GM13976 (cell line): ENCODE results near the gene GJA3.

Source experiments
- DNase-seq: peaks from one replicate; pipeline ENCODE4 v3.0.0; 2012; ENCODE audit warnings: low spot score
- CTCF ChIP-seq: IDR thresholded peaks from 2 replicates; pipeline ENCODE4 v1.5.1; 2012; ENCODE audit warnings: borderline replicate concordance, mild to moderate bottlenecking; ENCODE audit not compliant: insufficient read depth; ENCODE audit errors: extremely low read depth, missing control alignments, control extremely low read depth
- in situ Hi-C: fragments of 300-500 bp; cut with MboI; formaldehyde crosslinking; loops from one replicate; pipeline ENCODE4 v1.12.0; 2022; ENCODE audit warnings: low sequenced_read_pairs, mixed read lengths, inconsistent platforms; ENCODE audit not compliant: unreplicated experiment

Gene GJA3

GRCh38 chr13:20168396-20168795 is 7.5 kb upstream of the GJA3 start:
- TF ChIP-seq CTCF, result no peak
- no peak for DNase-seq
- in situ Hi-C loops, result loop anchor here (25.0 kb wide), 2 partner anchors 181 to 431 kb away; no protein-coding TSS in a partner anchor

GRCh38 chr13:20165417-20166257 is 4.8 kb upstream of the GJA3 start:
- in situ Hi-C loops, result loop anchor here (25.0 kb wide), 2 partner anchors 178 to 428 kb away; no protein-coding TSS in a partner anchor
- no peak for TF ChIP-seq CTCF
- no peak for DNase-seq

- in situ Hi-C loops, result loop anchor here (25.0 kb wide), 2 partner anchors 175 to 425 kb away; no protein-coding TSS in a partner anchor
- DNase-seq, result no peak
- no peak for TF ChIP-seq CTCF
Measured at GRCh38 chr13:20161951-20162300, 1.1 kb upstream of the GJA3 start.

GRCh38 chr13:20161275-20161950 is 561 bp upstream of the GJA3 start:
- no peak for TF ChIP-seq CTCF
- in situ Hi-C loops, result loop anchor here (25.0 kb wide), 2 partner anchors 174 to 424 kb away; no protein-coding TSS in a partner anchor
- peak; percentile 63 for DNase-seq

GRCh38 chr13:20159646-20160305 is 1.1 kb downstream of the GJA3 start:
- in situ Hi-C loops, result loop anchor here (25.0 kb wide), 2 partner anchors 172 to 422 kb away; no protein-coding TSS in a partner anchor
- no peak for DNase-seq
- no peak for TF ChIP-seq CTCF

- TF ChIP-seq CTCF, result no peak
- no peak for DNase-seq
- in situ Hi-C loops, result loop anchor here (25.0 kb wide), 2 partner anchors 170 to 420 kb away; no protein-coding TSS in a partner anchor
Measured at GRCh38 chr13:20157151-20157796, 3.6 kb downstream of the GJA3 start.
